Upper lobe of right lung (tissue), 1 donor: ENCODE measurements around the gene CCL4. TPM values are rescaled to one million over a fixed set of nuclear protein-coding genes. Genes with fewer than 3 reads are reported as not detected.

Experiments
- ATAC-seq: fragments of 200-7000 bp; cut with Tn5 transposase; one replicate; pipeline ENCODE4 v1.9.1; 2020; ENCODE audit warnings: mild to moderate bottlenecking, moderate library complexity
- DNase-seq: peaks from one replicate; pipeline ENCODE4 v3.0.0-alpha.2; 2020
- H3K27ac ChIP-seq: fragments of 200-600 bp; one replicate; pipeline ENCODE4 v1.8.0; 2022
- H3K27me3 ChIP-seq: fragments of 200-600 bp; one replicate; pipeline ENCODE4 v1.8.0; 2022; ENCODE audit warnings: mild to moderate bottlenecking
- H3K36me3 ChIP-seq: fragments of 200-600 bp; one replicate; pipeline ENCODE4 v1.8.0; 2022
- H3K4me1 ChIP-seq: fragments of 200-600 bp; one replicate; pipeline ENCODE4 v1.8.0; 2022
- H3K4me3 ChIP-seq: fragments of 200-600 bp; one replicate; pipeline ENCODE4 v1.8.0; 2022; ENCODE audit warnings: mild to moderate bottlenecking
- H3K9me3 ChIP-seq: fragments of 200-600 bp; one replicate; pipeline ENCODE4 v1.8.0; 2022
- CTCF ChIP-seq: fragments of 200-600 bp; IDR thresholded peaks from one replicate; pipeline ENCODE4 v1.8.0; 2022; ENCODE audit warnings: antibody characterized with exemption
- intact Hi-C: fragments of 100-400 bp; cut with DNase I; formaldehyde crosslinking; loops from one replicate; pipeline ENCODE4 v1.11.0; 2022
- total RNA-seq: library from RNA; stranded (reverse); fragmentation: NEBNext Ultra II Directional; extraction: Animal tissue kit (Norgen Biotek cat#: 25700); gene quantifications from one replicate; pipeline ENCODE4 v1.2.1, GENCODE V29; 2021
- donor health status: DM: no; HTN: yes; CAD: no; lungs with severe emphysema.

The CCL4 gene
- total RNA-seq, 1 donor from 2014 or later: 12.5 TPM

GRCh38 chr17:36133602-36134236, 30.1 kb downstream of the CCL4 start:
- H3K27me3 ChIP-seq: no peaks in the 10 kb centered on the region
- no peaks in the 10 kb centered on the region for H3K4me1 ChIP-seq
- no peak for TF ChIP-seq CTCF
- no peak overlapping the region for H3K27ac ChIP-seq
- no peak for DNase-seq
- peak; percentile 21 for ATAC-seq
- H3K36me3 ChIP-seq: no peaks in the 10 kb centered on the region
- no peak overlapping the region for H3K4me3 ChIP-seq
- intact Hi-C loops: no loop called here
- no peaks in the 10 kb centered on the region for H3K9me3 ChIP-seq

GRCh38 chr17:36135465-36135864, 31.8 kb downstream of the CCL4 start:
- Histone ChIP-seq H3K4me3 (no peak overlapping the region), H3K4me1 (no peaks in the 10 kb centered on the region), H3K36me3 (no peaks in the 10 kb centered on the region), H3K27ac (no peak overlapping the region), H3K27me3 (no peaks in the 10 kb centered on the region), H3K9me3 (no peaks in the 10 kb centered on the region)
- no peak for TF ChIP-seq CTCF
- DNase-seq (no peak), ATAC-seq (peak; percentile 51)
- intact Hi-C loops: no loop called here

- no peaks in the 10 kb centered on the region for H3K36me3 ChIP-seq
- H3K9me3 ChIP-seq: no peaks in the 10 kb centered on the region
- no peaks in the 10 kb centered on the region for H3K27me3 ChIP-seq
- no peak for ATAC-seq
- no peak for TF ChIP-seq CTCF
- intact Hi-C loops: no loop called here
- no peak overlapping the region for H3K27ac ChIP-seq
- H3K4me1 ChIP-seq: no peaks in the 10 kb centered on the region
- DNase-seq: no peak
- H3K4me3 ChIP-seq: no peak overlapping the region
Measured at GRCh38 chr17:36136036-36136435, 32.4 kb downstream of the CCL4 start.

- no peaks in the 10 kb centered on the region for H3K36me3 ChIP-seq
- H3K9me3 ChIP-seq: no peaks in the 10 kb centered on the region
- H3K4me3 ChIP-seq: no peak overlapping the region
- H3K27ac ChIP-seq: no peak overlapping the region
- intact Hi-C loops: no loop called here
- no peak for TF ChIP-seq CTCF
- ATAC-seq (no peak), DNase-seq (no peak)
- H3K27me3 ChIP-seq: no peaks in the 10 kb centered on the region
- no peaks in the 10 kb centered on the region for H3K4me1 ChIP-seq
Measured at GRCh38 chr17:36136439-36136838, 32.8 kb downstream of the CCL4 start.

GRCh38 chr17:36142235-36142634, 38.6 kb downstream of the CCL4 start:
- H3K4me3 ChIP-seq: no peak overlapping the region
- DNase-seq (no peak), ATAC-seq (no peak)
- H3K27ac ChIP-seq: no peak overlapping the region
- no peaks in the 10 kb centered on the region for H3K27me3 ChIP-seq
- H3K9me3 ChIP-seq: no peaks in the 10 kb centered on the region
- intact Hi-C loops: loop anchor here (10.0 kb wide), 1 partner anchor 177 kb away; no protein-coding TSS in a partner anchor
- no peak for TF ChIP-seq CTCF
- no peaks in the 10 kb centered on the region for H3K4me1 ChIP-seq
- H3K36me3 ChIP-seq: no peaks in the 10 kb centered on the region

GRCh38 chr17:36142806-36143205, 39.2 kb downstream of the CCL4 start:
- Histone ChIP-seq H3K9me3 (no peaks in the 10 kb centered on the region), H3K4me3 (no peak overlapping the region), H3K27ac (no peak overlapping the region), H3K4me1 (no peaks in the 10 kb centered on the region), H3K27me3 (no peaks in the 10 kb centered on the region), H3K36me3 (no peaks in the 10 kb centered on the region)
- no peak for ATAC-seq
- intact Hi-C loops: loop anchor here (10.0 kb wide), 1 partner anchor 178 kb away; no protein-coding TSS in a partner anchor
- TF ChIP-seq CTCF: no peak
- no peak for DNase-seq
